ENCODE results near the gene WSCD1. TPM values are rescaled to one million over a fixed set of nuclear protein-coding genes. Genes with fewer than 3 reads are reported as not detected.

Gene WSCD1
- total RNA-seq, 2 donors from 2014 or later = 19.5 to 22.3 TPM

- H3K9ac ChIP-seq (ENCODE audit: low read depth in 2 of 2, low read length in 2 of 2) = no peak overlapping the region
- H3K27ac ChIP-seq = no peak overlapping the region
- H3K4me1 ChIP-seq = no peaks in the 10 kb centered on the region
- H3K9me3 ChIP-seq = no peaks in the 10 kb centered on the region
- H3K36me3 ChIP-seq = no peaks in the 10 kb centered on the region
- DNase-seq = no peak
- H3K4me3 ChIP-seq = no peak overlapping the region
- H3K27me3 ChIP-seq = peaks cover 6% of the 10 kb centered on the region
- intact Hi-C loops (cut with DNase I) = no loop called here
- TF ChIP-seq CTCF (IDR thresholded peaks at IDR 0.05) = no peak
These were observed 3.1 kb upstream of the WSCD1 start for GRCh38 chr17:6067060-6067459.

- DNase-seq = no peak
- no peak for TF ChIP-seq CTCF (IDR thresholded peaks at IDR 0.05)
- no peak overlapping the region for H3K27ac ChIP-seq
- no peaks in the 10 kb centered on the region for H3K9me3 ChIP-seq
- intact Hi-C loops (cut with DNase I) = no loop called here
- no peaks in the 10 kb centered on the region for H3K4me1 ChIP-seq
- peak overlapping the region; percentile 57 to 73 for H3K9ac ChIP-seq (ENCODE audit: low read depth in 2 of 2, low read length in 2 of 2)
- H3K36me3 ChIP-seq = no peaks in the 10 kb centered on the region
- peak overlapping the region; percentile 49 for H3K4me3 ChIP-seq
- H3K27me3 ChIP-seq = no peaks in the 10 kb centered on the region
These were observed 292 bp downstream of the WSCD1 start for GRCh38 chr17:6070430-6070912.

GRCh38 chr17:6070913-6071511 is 833 bp downstream of the WSCD1 start:
- Histone ChIP-seq H3K27me3 (no peaks in the 10 kb centered on the region), H3K4me1 (no peaks in the 10 kb centered on the region), H3K9ac (ENCODE audit: low read depth in 2 of 2, low read length in 2 of 2) (peak overlapping the region in 1 of 2 donors; percentile 57), H3K4me3 (peak overlapping the region; percentile 49), H3K9me3 (no peaks in the 10 kb centered on the region), H3K27ac (no peak overlapping the region), H3K36me3 (no peaks in the 10 kb centered on the region)
- intact Hi-C loops (cut with DNase I) = no loop called here
- no peak for TF ChIP-seq CTCF (IDR thresholded peaks at IDR 0.05)
- peak; percentile 27 for DNase-seq

DNA sequence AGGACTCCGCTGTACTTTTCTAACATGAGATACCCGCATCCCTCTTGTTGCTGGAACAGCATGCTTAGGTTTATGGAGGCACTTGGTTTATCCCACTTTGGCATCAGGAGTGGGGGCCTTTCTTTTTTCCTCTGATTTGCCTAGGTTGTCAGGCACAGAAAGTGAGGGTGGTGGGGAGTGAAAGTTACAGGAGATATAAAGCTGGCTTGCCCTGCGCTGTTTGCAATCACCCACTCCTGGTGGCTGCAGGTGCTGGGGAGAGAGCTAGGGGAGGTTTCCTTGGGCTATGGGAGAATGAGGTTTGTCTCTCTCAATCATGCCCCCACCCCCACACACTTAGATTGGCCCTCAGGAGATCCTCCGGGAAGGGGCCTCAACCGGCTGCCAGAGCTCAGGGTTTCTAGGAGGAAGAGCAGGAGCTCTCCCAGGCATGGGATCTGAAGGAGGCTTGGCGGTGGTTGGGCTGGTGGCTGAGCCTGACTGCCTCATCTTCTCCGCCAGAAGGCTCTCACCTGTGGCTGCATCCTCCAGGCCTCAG is 1.4 kb downstream of the WSCD1 start:
- intact Hi-C loops (cut with DNase I) = no loop called here
- H3K36me3 ChIP-seq = no peaks in the 10 kb centered on the region
- no peaks in the 10 kb centered on the region for H3K27me3 ChIP-seq
- peak overlapping the region in 1 of 2 donors; percentile 57 for H3K9ac ChIP-seq (ENCODE audit: low read depth in 2 of 2, low read length in 2 of 2)
- no peak for DNase-seq
- H3K9me3 ChIP-seq = no peaks in the 10 kb centered on the region
- H3K4me1 ChIP-seq = no peaks in the 10 kb centered on the region
- no peak overlapping the region for H3K4me3 ChIP-seq
- H3K27ac ChIP-seq = no peak overlapping the region
- TF ChIP-seq CTCF (IDR thresholded peaks at IDR 0.05) = no peak

DNA sequence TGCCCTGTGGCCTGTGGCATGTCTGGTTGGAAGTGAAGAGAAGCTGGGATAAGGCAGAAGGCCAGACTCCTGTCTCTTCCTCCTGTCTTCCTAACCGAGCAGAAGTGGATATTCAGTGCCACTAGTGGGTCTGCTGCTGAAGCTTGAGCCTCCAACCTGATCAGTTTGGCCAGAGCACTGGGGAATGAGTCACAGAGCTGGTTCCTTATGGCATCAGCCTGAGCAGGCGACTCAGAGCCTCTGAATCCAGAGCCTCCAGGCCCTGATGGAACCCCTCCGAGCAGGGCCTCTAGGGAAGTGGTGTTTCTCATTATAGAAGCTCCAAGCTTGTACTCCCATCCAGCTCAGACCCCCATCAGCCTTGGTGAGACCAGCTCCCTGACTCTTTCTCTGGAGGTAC is 2.0 kb downstream of the WSCD1 start:
- intact Hi-C loops (cut with DNase I) = no loop called here
- H3K27me3 ChIP-seq = no peaks in the 10 kb centered on the region
- no peaks in the 10 kb centered on the region for H3K36me3 ChIP-seq
- H3K4me1 ChIP-seq = no peaks in the 10 kb centered on the region
- H3K27ac ChIP-seq = no peak overlapping the region
- TF ChIP-seq CTCF (IDR thresholded peaks at IDR 0.05) = no peak
- no peaks in the 10 kb centered on the region for H3K9me3 ChIP-seq
- no peak for DNase-seq
- no peak overlapping the region for H3K9ac ChIP-seq (ENCODE audit: low read depth in 2 of 2, low read length in 2 of 2)
- H3K4me3 ChIP-seq = no peak overlapping the region
